Transverse colon (tissue), 3 donors: ENCODE data around the gene ST6GALNAC5.

ENCODE experiments used
- POLR2A ChIP-seq: fragments of 450-650 bp; IDR thresholded peaks from one replicate; pipeline ENCODE4 v1.6.1; 2016; ENCODE audit warnings: antibody characterized with exemption, mild to moderate bottlenecking, moderate library complexity
- POLR2AphosphoS5 ChIP-seq, 3 donors: sonication (generic); formaldehyde crosslinking; IDR thresholded peaks; one replicate each; pipeline ENCODE4 v1.6.1; 2016; ENCODE audit warnings: antibody characterized with exemption in 3 of 3

GRCh38 chr1:76919085-76919484, 51.8 kb downstream of the ST6GALNAC5 start:
- TF ChIP-seq POLR2A (no peak), POLR2AphosphoS5 (IDR thresholded peaks at IDR 0.05) (no peak)
